Stimulated activated CD8-positive, alpha-beta memory T cell treated with anti-CD3 and anti-CD28 coated beads, Interleukin-4, amount 100 ng/mL, for 4 hours (primary cell): ENCODE results near the gene PBX2.
"Not testable (repeated sequence)": the region's sequence is repeated elsewhere in the genome, so short reads cannot be mapped to it uniquely, and the experiment has no call there.

Source experiments
- DNase-seq, 2 donors: peaks; one replicate each; pipeline ENCODE4 v3.0.0-alpha.2; 2020; ENCODE audit warnings: low read depth in 2 of 2, low spot score in 1 of 2

The PBX2 gene

GRCh38 chr6:32151863-32152768, 37.9 kb downstream of the PBX2 start, which contains the start of gene PRRT1:
Gene PRRT1, minus strand, starts transcription at chr6:32151939. Its CDS starts 112 bp downstream, at chr6:32151827.
- no peak for DNase-seq

GRCh38 chr6:32151181-32151862, 38.7 kb downstream of the PBX2 start:
- DNase-seq = no peak

GRCh38 chr6:32149932-32150870, 39.8 kb downstream of the PBX2 start:
- DNase-seq = no peak

GRCh38 chr6:32149092-32149755, 40.8 kb downstream of the PBX2 start:
- DNase-seq = no peak

GRCh38 chr6:32148289-32149091, 41.5 kb downstream of the PBX2 start:
- peak; percentile 25 to 30 for DNase-seq

DNA sequence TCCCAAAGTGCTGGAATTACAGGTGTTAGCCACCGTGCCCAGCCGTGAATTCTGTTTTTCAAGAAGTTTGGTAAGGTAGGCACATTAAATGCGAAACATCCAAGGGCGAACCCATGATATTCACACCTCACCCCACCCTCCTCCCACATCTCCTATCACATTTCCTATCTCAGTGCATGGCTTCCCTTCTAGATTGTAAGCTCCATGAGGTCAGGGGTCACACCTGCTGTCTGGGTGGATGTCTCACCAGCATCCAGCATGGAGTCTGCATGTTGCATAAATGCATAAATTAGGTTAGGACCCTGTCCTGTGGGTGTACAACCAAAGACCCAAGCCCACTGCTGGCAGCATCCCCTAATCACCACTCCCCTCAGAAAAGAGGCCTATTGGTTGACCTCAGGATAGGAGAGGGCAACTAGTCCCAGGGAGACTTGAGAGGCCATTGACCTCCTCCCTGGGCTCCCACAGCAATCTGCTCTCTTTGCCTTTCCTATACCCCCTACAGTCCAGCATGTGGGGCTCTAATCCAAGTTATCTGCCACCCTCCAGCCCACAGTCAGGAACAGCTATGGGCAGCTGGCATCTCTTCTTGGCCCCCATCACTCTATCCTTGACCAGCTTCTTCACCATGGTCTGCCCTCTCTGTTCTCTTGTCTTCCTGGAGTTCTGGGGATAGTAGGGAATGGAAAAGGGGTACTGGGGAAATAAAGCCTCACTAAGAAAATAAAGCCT, 42.4 kb downstream of the PBX2 start:
- no peak for DNase-seq

GRCh38 chr6:32146687-32147086, 43.3 kb downstream of the PBX2 start:
- no peak for DNase-seq

GRCh38 chr6:32146287-32146686, 43.7 kb downstream of the PBX2 start:
- DNase-seq = no peak

DNA sequence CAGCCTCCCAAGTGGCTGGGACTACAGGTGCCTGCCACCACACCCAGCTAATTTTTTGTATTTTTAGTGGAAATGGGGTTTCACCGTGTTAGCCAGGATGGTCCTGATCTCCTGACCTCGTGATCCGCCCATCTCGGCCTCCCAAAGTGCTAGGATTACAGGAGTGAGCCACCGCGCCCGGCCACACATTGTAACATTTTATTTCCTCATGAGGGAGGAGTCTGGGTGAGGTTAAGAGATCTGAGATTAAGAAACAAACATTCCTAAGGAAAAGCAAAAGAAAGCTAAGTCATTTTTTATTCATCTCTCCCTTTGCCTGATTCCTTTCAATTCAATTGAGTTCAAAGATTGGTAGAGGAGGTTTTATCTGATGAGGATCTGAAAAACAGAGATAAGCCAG, 45.8 kb downstream of the PBX2 start:
- DNase-seq = not testable (repeated sequence)

DNA sequence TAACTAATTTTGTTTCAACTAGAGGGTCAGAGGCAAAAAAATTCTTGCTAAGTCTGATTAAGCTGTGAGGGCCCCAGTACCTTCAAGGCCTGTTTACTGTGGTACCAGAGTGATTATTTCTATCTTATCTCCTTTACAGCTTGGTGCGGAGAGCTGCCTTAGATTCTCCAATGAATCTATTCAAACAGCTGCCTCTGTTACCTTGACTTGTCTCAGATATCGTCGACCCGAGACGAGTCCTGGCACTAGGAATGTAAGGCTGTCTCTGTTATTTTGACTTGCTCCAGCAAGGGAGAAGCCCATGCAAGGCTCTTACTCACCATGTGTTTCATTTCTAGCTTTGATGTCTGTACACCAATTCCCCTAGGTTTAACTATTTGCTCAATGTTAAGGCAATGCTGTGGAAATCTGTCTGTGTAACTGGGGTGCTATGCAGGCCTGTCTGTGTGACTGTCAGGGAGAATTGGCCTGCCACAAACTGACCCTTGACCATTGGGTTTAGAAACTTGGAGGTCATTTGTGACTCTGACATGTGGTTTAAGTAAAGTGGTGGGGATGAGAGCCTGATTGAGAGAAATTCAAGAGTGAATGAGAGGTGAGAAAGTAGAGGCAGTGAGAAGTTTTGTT, 49.5 kb downstream of the PBX2 start:
- no peak for DNase-seq

DNA sequence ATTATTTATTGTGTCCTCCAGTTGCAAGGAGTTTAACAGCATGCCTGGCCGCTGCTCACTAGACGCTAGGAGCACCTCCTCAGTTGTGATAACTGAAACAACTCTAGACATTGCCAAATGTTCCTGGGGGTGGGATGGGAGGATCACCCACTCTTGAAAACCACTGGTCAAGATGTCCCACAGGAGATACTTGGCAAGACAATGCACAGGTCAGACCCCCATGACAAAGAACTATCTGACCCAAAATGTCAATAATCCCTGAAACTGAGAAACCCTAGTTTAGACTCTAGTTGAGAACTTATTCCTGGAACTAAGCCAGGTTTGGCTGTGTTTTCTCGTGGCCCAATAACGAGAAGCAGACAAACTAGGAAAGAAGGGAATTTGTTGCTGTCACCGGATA, 50.4 kb downstream of the PBX2 start:
- no peak for DNase-seq

- DNase-seq = no peak
Measured at GRCh38 chr6:32137454-32137853, 52.5 kb downstream of the PBX2 start.
